ENCODE results near the gene ITPRID1. TPM values are rescaled to one million over a fixed set of nuclear protein-coding genes. Genes with fewer than 3 reads are reported as not detected.

Gene ITPRID1
- total and polyA plus RNA-seq, 2 donors (not counting 1 experiment from before 2014, with no cell fraction given): not detected

DNA sequence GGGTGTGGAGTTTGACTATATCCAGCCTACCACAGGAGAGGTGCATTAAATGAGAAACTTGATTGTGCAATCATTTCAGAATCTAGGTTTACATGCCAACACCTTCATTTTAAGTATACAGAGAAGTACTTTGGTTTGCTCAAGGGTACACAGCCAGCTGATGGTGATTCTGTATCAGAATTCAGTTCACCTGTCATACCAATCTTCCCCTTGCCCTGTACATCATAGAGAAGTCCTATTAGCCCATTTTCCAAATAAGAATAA, 138.1 kb downstream of the ITPRID1 start:
- ChIA-PET CTCF (no interaction called here), POLR2A (no interaction called here)
- Histone ChIP-seq H3K79me2 (ENCODE audit: control insufficient read depth, insufficient read depth, low read length) (no peaks in the 10 kb centered on the region), H3K36me3 (replicated peaks in 1 of 2; ENCODE audit: control extremely low read depth in 1 of 2, control insufficient read depth in 1 of 2, extremely low read depth in 1 of 2, insufficient read depth in 2 of 2, low read length in 1 of 2) (no peaks in the 10 kb centered on the region), H3K27me3 (replicated peaks in 1 of 4; ENCODE audit: control extremely low read depth in 1 of 4, control insufficient read depth in 3 of 4, insufficient read depth in 4 of 4, low read length in 3 of 4) (no peaks in the 10 kb centered on the region), H3K27ac (ENCODE audit: low read length in 2 of 2) (no peak overlapping the region), H3K4me1 (ENCODE audit: control insufficient read depth in 2 of 2, insufficient read depth in 2 of 2, low read length in 2 of 2) (no peaks in the 10 kb centered on the region), H2AFZ (ENCODE audit: insufficient read depth, low read depth, low read length, poor library complexity, severe bottlenecking) (no peak overlapping the region), H3K9ac (ENCODE audit: low read length) (no peak overlapping the region), H4K20me1 (ENCODE audit: control insufficient read depth, insufficient read depth, low read length, poor library complexity, severe bottlenecking) (no peaks in the 10 kb centered on the region), H3K4me2 (replicated peaks; ENCODE audit: low read depth, low read length, poor library complexity, severe bottlenecking) (no peak overlapping the region), H3K4me3 (ENCODE audit: control extremely low read depth in 1 of 5, extremely low read depth in 1 of 5, insufficient read depth in 1 of 5, low read depth in 2 of 5, low read length in 4 of 5) (no peak overlapping the region), H3K9me3 (ENCODE audit: control extremely low read depth in 1 of 3, control insufficient read depth in 2 of 3, insufficient read depth in 1 of 3, low read length in 2 of 3) (no peaks in the 10 kb centered on the region)
- Mint-ChIP-seq H3K4me3 (no peak overlapping the region), H3K27ac (no peak overlapping the region), H3K27me3 (no peaks in the 10 kb centered on the region), H3K9me3 (ENCODE audit: insufficient read depth) (no peaks in the 10 kb centered on the region), H3K4me1 (no peaks in the 10 kb centered on the region)
- DNase-seq: no peak
- ATAC-seq (ENCODE audit: low read depth): no peak
- intact Hi-C loops (cut with micrococcal nuclease): no loop called here
- TF ChIP-seq EZH2 (IDR thresholded peaks at IDR 0.05; ENCODE audit: borderline replicate concordance, insufficient read depth, low read depth, low read length, poor library complexity, severe bottlenecking): no peak
- TF ChIP-seq, protein P1, sequence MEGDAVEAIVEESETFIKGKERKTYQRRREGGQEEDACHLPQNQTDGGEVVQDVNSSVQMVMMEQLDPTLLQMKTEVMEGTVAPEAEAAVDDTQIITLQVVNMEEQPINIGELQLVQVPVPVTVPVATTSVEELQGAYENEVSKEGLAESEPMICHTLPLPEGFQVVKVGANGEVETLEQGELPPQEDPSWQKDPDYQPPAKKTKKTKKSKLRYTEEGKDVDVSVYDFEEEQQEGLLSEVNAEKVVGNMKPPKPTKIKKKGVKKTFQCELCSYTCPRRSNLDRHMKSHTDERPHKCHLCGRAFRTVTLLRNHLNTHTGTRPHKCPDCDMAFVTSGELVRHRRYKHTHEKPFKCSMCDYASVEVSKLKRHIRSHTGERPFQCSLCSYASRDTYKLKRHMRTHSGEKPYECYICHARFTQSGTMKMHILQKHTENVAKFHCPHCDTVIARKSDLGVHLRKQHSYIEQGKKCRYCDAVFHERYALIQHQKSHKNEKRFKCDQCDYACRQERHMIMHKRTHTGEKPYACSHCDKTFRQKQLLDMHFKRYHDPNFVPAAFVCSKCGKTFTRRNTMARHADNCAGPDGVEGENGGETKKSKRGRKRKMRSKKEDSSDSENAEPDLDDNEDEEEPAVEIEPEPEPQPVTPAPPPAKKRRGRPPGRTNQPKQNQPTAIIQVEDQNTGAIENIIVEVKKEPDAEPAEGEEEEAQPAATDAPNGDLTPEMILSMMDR (IDR thresholded peaks at IDR 0.05): no peak

DNA sequence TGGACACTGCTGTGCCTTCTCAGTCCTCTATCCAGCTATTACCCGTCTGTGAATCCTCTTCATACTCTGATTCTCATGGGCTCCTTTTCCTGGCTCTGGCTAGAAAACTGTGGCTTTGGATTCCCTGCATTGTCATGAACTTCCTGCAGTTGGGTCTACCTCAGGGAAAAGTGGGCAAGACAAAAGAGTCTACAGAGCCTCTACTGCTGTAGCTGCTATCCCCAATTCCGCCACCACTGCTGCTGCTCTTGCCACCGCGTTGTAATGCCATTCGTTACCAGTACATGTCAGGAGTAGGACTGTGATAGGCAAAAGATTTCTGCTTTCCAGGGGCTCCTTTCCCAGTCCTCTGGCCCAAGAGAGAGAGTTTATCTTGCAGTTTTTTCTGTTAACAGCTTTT, 149.2 kb downstream of the ITPRID1 start:
- no peak for TF ChIP-seq EZH2 (IDR thresholded peaks at IDR 0.05; ENCODE audit: borderline replicate concordance, insufficient read depth, low read depth, low read length, poor library complexity, severe bottlenecking)
- TF ChIP-seq, protein P1 (IDR thresholded peaks at IDR 0.05): no peak
- Histone ChIP-seq H3K27me3 (replicated peaks in 1 of 4; ENCODE audit: control extremely low read depth in 1 of 4, control insufficient read depth in 3 of 4, insufficient read depth in 4 of 4, low read length in 3 of 4) (no peaks in the 10 kb centered on the region), H3K4me2 (replicated peaks; ENCODE audit: low read depth, low read length, poor library complexity, severe bottlenecking) (no peak overlapping the region), H3K27ac (ENCODE audit: low read length in 2 of 2) (no peak overlapping the region), H2AFZ (ENCODE audit: insufficient read depth, low read depth, low read length, poor library complexity, severe bottlenecking) (no peak overlapping the region), H3K4me3 (ENCODE audit: control extremely low read depth in 1 of 5, extremely low read depth in 1 of 5, insufficient read depth in 1 of 5, low read depth in 2 of 5, low read length in 4 of 5) (no peak overlapping the region), H3K9me3 (ENCODE audit: control extremely low read depth in 1 of 3, control insufficient read depth in 2 of 3, insufficient read depth in 1 of 3, low read length in 2 of 3) (peaks cover 0 to 3% (median 0%) of the 10 kb centered on the region in 3 donors), H3K79me2 (ENCODE audit: control insufficient read depth, insufficient read depth, low read length) (no peaks in the 10 kb centered on the region), H3K36me3 (replicated peaks in 1 of 2; ENCODE audit: control extremely low read depth in 1 of 2, control insufficient read depth in 1 of 2, extremely low read depth in 1 of 2, insufficient read depth in 2 of 2, low read length in 1 of 2) (no peaks in the 10 kb centered on the region), H3K4me1 (ENCODE audit: control insufficient read depth in 2 of 2, insufficient read depth in 2 of 2, low read length in 2 of 2) (no peaks in the 10 kb centered on the region), H3K9ac (ENCODE audit: low read length) (no peak overlapping the region), H4K20me1 (ENCODE audit: control insufficient read depth, insufficient read depth, low read length, poor library complexity, severe bottlenecking) (no peaks in the 10 kb centered on the region)
- ChIA-PET POLR2A (no interaction called here), CTCF (no interaction called here)
- DNase-seq: no peak
- no peak for ATAC-seq (ENCODE audit: low read depth)
- no peaks in the 10 kb centered on the region for H3K4me1 Mint-ChIP-seq
- 74% methylated on average over 5 of the region's 5 CpGs for WGBS (ENCODE audit: insufficient coverage)
- no peak overlapping the region for H3K27ac Mint-ChIP-seq
- peaks cover 6% of the 10 kb centered on the region for H3K27me3 Mint-ChIP-seq
- no peaks in the 10 kb centered on the region for H3K9me3 Mint-ChIP-seq (ENCODE audit: insufficient read depth)
- intact Hi-C loops (cut with micrococcal nuclease): no loop called here
- no peak overlapping the region for H3K4me3 Mint-ChIP-seq

Measured in B cell (primary cell).